Liver (tissue), 9 donors: Measurements from ENCODE around the gene MAPK8IP3. TPM values are rescaled to one million over a fixed set of nuclear protein-coding genes. Genes with fewer than 3 reads are reported as not detected.

ENCODE experiments used
- DNase-seq: peaks from one replicate; pipeline ENCODE4 v3.0.0-alpha.2; 2017; ENCODE audit warnings: low spot score
- H3K27ac ChIP-seq, 2 donors: one replicate each; pipeline ENCODE4 v1.7.0; 2013; ENCODE audit warnings: inconsistent platforms in 2 of 2, low read length in 2 of 2, control low read depth in 1 of 2, low read depth in 1 of 2, mild to moderate bottlenecking in 1 of 2
- H3K27me3 ChIP-seq, 4 donors: one replicate each; pipeline versions ENCODE4 v1.6.1 to v1.7.0; 2013; ENCODE audit warnings: low read length in 3 of 4, inconsistent platforms in 1 of 4, mild to moderate bottlenecking in 1 of 4, moderate library complexity in 1 of 4; ENCODE audit not compliant: control insufficient read depth in 4 of 4, insufficient read depth in 4 of 4
- H3K36me3 ChIP-seq, 4 donors: one replicate each; pipeline versions ENCODE4 v1.6.1 to v1.7.0; 2013; ENCODE audit warnings: low read length in 3 of 4, mild to moderate bottlenecking in 3 of 4, low read depth in 1 of 4, moderate library complexity in 1 of 4; ENCODE audit not compliant: control insufficient read depth in 4 of 4, insufficient read depth in 3 of 4
- H3K4me1 ChIP-seq, 4 donors: one replicate each; pipeline versions ENCODE4 v1.6.1 to v1.7.0; 2013; ENCODE audit warnings: low read length in 3 of 4, mild to moderate bottlenecking in 3 of 4, moderate library complexity in 1 of 4; ENCODE audit not compliant: control insufficient read depth in 4 of 4, insufficient read depth in 4 of 4
- H3K4me3 ChIP-seq, 3 donors: one replicate each; pipeline versions ENCODE4 v1.6.1 to v1.7.0; 2013; ENCODE audit warnings: low read length in 3 of 3, control low read depth in 1 of 3, low read depth in 1 of 3, mild to moderate bottlenecking in 1 of 3
- H3K9ac ChIP-seq, 2 donors: one replicate each; pipeline ENCODE4 v1.7.0; 2013; ENCODE audit warnings: low read length in 2 of 2, mild to moderate bottlenecking in 2 of 2, moderate library complexity in 2 of 2, control low read depth in 1 of 2, low read depth in 1 of 2
- H3K9me3 ChIP-seq, 4 donors: one replicate each; pipeline versions ENCODE4 v1.6.1 to v1.7.0; 2013; ENCODE audit warnings: low read length in 3 of 4; ENCODE audit not compliant: control insufficient read depth in 4 of 4
- EGR1 ChIP-seq, 2 donors: IDR thresholded peaks; 2 replicates each; pipeline ENCODE4 v1.6.1; 2016 to 2018; ENCODE audit warnings: antibody characterized with exemption in 2 of 2, low read depth in 2 of 2
- FOXA1 ChIP-seq: IDR thresholded peaks from 2 replicates; pipeline ENCODE4 v1.6.1; 2016; ENCODE audit warnings: antibody characterized with exemption
- FOXA2 ChIP-seq: IDR thresholded peaks from 2 replicates; pipeline ENCODE4 v1.6.1; 2016; ENCODE audit warnings: antibody characterized with exemption
- GABPA ChIP-seq, 2 donors: IDR thresholded peaks in 1 of 2; conservative IDR thresholded peaks in 1 of 2; 2 replicates each; pipeline ENCODE4 v1.6.1; 2016; ENCODE audit warnings: antibody characterized with exemption in 2 of 2, mild to moderate bottlenecking in 1 of 2, moderate library complexity in 1 of 2
- HNF4A ChIP-seq, 2 donors: conservative IDR thresholded peaks; 2 replicates each; pipeline ENCODE4 v1.6.1; 2016; ENCODE audit warnings: antibody characterized with exemption in 2 of 2, mild to moderate bottlenecking in 2 of 2
- HNF4G ChIP-seq: IDR thresholded peaks from 2 replicates; pipeline ENCODE4 v1.6.1; 2016; ENCODE audit warnings: antibody characterized with exemption
- JUND ChIP-seq, 2 donors: IDR thresholded peaks; 2 replicates each; pipeline ENCODE4 v1.6.1; 2016; ENCODE audit warnings: antibody characterized with exemption in 2 of 2
- NR2F2 ChIP-seq: IDR thresholded peaks from 2 replicates; pipeline ENCODE4 v1.6.1; 2016; ENCODE audit warnings: antibody characterized with exemption
- RAD21 ChIP-seq, 2 donors: IDR thresholded peaks; 2 replicates each; pipeline ENCODE4 v1.6.1; 2016; ENCODE audit warnings: antibody characterized with exemption in 2 of 2, mild to moderate bottlenecking in 2 of 2
- RXRA ChIP-seq, 2 donors: IDR thresholded peaks; 2 replicates each; pipeline ENCODE4 v1.6.1; 2017 to 2018; ENCODE audit warnings: antibody characterized with exemption in 2 of 2, mild to moderate bottlenecking in 1 of 2
- SP1 ChIP-seq: IDR thresholded peaks from 2 replicates; pipeline ENCODE4 v1.6.1; 2018; ENCODE audit warnings: antibody characterized with exemption, mild to moderate bottlenecking
- TAF1 ChIP-seq: conservative IDR thresholded peaks from 2 replicates; pipeline ENCODE4 v1.6.1; 2016; ENCODE audit warnings: antibody characterized with exemption, mild to moderate bottlenecking
- YY1 ChIP-seq: IDR thresholded peaks from 2 replicates; pipeline ENCODE4 v1.6.1; 2016; ENCODE audit warnings: antibody characterized with exemption, mild to moderate bottlenecking
- WGBS: extraction: QIAGEN DNeasy Blood & Tissue Kit; methylation state at CpG from one replicate; pipeline ENCODE4 v1.1.7; 2013; 5-methylcytosine and 5-hydroxymethylcytosine counted together
- polyA plus RNA-seq, 2 donors: library from polyadenylated mRNA; stranded (reverse) in 1 of 2; unstranded in 1 of 2; fragments of 200-250 nt in 1 of 2; fragments of >200 nt in 1 of 2; fragmentation: Nextera tagmentation in 1 of 2; extraction: Ambion mirVana in 1 of 2; gene quantifications; one replicate each; pipeline versions ENCODE4 v1.2.1 to v1.2.3, GENCODE V29; 2013 to 2015
- total RNA-seq, 2 donors: library from RNA; depleted of rRNA; stranded (reverse); fragments of >200 nt; gene quantifications; one replicate each; pipeline ENCODE4 v1.2.3, GENCODE V29; 2014
- TF ChIP-seq, protein P1 (sequence below): IDR thresholded peaks from 2 replicates; pipeline ENCODE4 v1.6.1; 2016; ENCODE audit warnings: antibody characterized with exemption, mild to moderate bottlenecking
- TF ChIP-seq, protein P2 (sequence below): fragments of 150-350 bp; IDR thresholded peaks from 2 replicates; pipeline ENCODE4 v1.5.1; 2017; ENCODE audit warnings: improper control_type of control experiment, low read depth, low read length; ENCODE audit not compliant: missing input control
- TF ChIP-seq, protein P3 (sequence below): IDR thresholded peaks from 2 replicates; pipeline ENCODE4 v1.6.1; 2016; ENCODE audit warnings: antibody characterized with exemption
- TF ChIP-seq, protein P4 (sequence below): IDR thresholded peaks from 2 replicates; pipeline ENCODE4 v1.6.1; 2016; ENCODE audit warnings: antibody characterized with exemption
- TF ChIP-seq, protein P5 (sequence below): IDR thresholded peaks from 2 replicates; pipeline ENCODE4 v1.6.1; 2016; ENCODE audit warnings: antibody characterized with exemption
- donor health status: healthy.
- donor health status: healthy.
- donor health status: healthy.
- donor health status: healthy.
- donor health status: healthy.

Gene MAPK8IP3
- total and polyA plus RNA-seq, 4 donors = 4.1 to 43.0 (median 9.3) TPM

DNA sequence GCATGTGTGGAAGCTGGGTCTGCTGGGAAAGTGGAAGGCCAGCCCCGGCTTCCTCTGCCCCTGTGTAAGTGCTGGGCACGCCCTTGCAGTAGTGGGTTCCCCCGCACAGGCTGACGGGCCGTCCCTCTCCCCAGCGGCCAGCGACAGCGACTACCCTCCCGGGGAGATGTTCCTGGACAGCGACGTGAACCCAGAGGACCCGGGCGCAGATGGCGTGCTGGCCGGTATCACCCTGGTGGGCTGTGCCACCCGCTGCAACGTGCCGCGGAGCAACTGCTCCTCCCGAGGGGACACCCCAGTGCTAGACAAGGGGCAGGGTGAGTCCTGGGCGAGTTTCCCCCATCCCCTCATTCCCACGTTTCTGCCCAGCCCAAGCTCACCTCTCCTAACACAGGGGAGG lies 59.8 kb downstream of the MAPK8IP3 start:
- no peaks in the 10 kb centered on the region for H3K9me3 ChIP-seq
- DNase-seq = no peak
- H3K27ac ChIP-seq = no peak overlapping the region
- H3K27me3 ChIP-seq = no peaks in the 10 kb centered on the region
- H3K4me3 ChIP-seq = no peak overlapping the region
- peaks cover 0 to 14% (median 6%) of the 10 kb centered on the region in 4 donors for H3K4me1 ChIP-seq
- 94% methylated on average over 22 of the region's 22 CpGs for WGBS
- H3K36me3 ChIP-seq = peaks cover 7 to 56% (median 14%) of the 10 kb centered on the region in 4 donors
- no peak overlapping the region for H3K9ac ChIP-seq
- TF ChIP-seq HNF4A (conservative IDR thresholded peaks at IDR 0.05) (no peak), YY1 (no peak), FOXA1 (no peak), FOXA2 (no peak), EGR1 (IDR thresholded peaks at IDR 0.05; ENCODE audit: low read depth in 2 of 2) (no peak), TAF1 (no peak), RAD21 (IDR thresholded peaks at IDR 0.05) (no peak), HNF4G (no peak), SP1 (no peak), JUND (IDR thresholded peaks at IDR 0.05) (no peak), NR2F2 (no peak), RXRA (IDR thresholded peaks at IDR 0.05) (no peak)
- TF ChIP-seq, protein P1, sequence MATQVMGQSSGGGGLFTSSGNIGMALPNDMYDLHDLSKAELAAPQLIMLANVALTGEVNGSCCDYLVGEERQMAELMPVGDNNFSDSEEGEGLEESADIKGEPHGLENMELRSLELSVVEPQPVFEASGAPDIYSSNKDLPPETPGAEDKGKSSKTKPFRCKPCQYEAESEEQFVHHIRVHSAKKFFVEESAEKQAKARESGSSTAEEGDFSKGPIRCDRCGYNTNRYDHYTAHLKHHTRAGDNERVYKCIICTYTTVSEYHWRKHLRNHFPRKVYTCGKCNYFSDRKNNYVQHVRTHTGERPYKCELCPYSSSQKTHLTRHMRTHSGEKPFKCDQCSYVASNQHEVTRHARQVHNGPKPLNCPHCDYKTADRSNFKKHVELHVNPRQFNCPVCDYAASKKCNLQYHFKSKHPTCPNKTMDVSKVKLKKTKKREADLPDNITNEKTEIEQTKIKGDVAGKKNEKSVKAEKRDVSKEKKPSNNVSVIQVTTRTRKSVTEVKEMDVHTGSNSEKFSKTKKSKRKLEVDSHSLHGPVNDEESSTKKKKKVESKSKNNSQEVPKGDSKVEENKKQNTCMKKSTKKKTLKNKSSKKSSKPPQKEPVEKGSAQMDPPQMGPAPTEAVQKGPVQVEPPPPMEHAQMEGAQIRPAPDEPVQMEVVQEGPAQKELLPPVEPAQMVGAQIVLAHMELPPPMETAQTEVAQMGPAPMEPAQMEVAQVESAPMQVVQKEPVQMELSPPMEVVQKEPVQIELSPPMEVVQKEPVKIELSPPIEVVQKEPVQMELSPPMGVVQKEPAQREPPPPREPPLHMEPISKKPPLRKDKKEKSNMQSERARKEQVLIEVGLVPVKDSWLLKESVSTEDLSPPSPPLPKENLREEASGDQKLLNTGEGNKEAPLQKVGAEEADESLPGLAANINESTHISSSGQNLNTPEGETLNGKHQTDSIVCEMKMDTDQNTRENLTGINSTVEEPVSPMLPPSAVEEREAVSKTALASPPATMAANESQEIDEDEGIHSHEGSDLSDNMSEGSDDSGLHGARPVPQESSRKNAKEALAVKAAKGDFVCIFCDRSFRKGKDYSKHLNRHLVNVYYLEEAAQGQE = no peak
- TF ChIP-seq, protein P2, sequence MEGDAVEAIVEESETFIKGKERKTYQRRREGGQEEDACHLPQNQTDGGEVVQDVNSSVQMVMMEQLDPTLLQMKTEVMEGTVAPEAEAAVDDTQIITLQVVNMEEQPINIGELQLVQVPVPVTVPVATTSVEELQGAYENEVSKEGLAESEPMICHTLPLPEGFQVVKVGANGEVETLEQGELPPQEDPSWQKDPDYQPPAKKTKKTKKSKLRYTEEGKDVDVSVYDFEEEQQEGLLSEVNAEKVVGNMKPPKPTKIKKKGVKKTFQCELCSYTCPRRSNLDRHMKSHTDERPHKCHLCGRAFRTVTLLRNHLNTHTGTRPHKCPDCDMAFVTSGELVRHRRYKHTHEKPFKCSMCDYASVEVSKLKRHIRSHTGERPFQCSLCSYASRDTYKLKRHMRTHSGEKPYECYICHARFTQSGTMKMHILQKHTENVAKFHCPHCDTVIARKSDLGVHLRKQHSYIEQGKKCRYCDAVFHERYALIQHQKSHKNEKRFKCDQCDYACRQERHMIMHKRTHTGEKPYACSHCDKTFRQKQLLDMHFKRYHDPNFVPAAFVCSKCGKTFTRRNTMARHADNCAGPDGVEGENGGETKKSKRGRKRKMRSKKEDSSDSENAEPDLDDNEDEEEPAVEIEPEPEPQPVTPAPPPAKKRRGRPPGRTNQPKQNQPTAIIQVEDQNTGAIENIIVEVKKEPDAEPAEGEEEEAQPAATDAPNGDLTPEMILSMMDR = no peak
- TF ChIP-seq, protein P3, sequence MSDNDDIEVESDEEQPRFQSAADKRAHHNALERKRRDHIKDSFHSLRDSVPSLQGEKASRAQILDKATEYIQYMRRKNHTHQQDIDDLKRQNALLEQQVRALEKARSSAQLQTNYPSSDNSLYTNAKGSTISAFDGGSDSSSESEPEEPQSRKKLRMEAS = no peak
- TF ChIP-seq, protein P4, sequence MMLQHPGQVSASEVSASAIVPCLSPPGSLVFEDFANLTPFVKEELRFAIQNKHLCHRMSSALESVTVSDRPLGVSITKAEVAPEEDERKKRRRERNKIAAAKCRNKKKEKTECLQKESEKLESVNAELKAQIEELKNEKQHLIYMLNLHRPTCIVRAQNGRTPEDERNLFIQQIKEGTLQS = no peak
- TF ChIP-seq, protein P5, sequence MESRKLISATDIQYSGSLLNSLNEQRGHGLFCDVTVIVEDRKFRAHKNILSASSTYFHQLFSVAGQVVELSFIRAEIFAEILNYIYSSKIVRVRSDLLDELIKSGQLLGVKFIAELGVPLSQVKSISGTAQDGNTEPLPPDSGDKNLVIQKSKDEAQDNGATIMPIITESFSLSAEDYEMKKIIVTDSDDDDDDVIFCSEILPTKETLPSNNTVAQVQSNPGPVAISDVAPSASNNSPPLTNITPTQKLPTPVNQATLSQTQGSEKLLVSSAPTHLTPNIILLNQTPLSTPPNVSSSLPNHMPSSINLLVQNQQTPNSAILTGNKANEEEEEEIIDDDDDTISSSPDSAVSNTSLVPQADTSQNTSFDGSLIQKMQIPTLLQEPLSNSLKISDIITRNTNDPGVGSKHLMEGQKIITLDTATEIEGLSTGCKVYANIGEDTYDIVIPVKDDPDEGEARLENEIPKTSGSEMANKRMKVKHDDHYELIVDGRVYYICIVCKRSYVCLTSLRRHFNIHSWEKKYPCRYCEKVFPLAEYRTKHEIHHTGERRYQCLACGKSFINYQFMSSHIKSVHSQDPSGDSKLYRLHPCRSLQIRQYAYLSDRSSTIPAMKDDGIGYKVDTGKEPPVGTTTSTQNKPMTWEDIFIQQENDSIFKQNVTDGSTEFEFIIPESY = no peak

DNA sequence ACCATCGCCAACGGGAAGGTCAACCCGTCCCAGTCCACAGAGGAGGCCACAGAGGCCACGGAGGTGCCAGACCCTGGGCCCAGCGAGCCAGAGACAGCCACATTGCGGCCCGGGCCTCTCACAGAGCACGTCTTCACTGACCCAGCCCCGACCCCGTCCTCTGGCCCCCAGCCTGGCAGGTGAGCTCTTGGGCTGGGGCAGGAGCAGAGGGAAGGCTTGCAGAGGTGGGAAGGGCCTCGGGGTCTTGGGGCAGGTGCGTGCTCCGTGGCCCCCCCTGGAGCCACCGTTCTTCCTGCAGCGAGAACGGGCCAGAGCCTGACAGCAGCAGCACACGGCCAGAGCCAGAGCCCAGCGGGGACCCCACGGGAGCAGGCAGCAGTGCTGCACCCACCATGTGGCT lies 60.2 kb downstream of the MAPK8IP3 start:
- Histone ChIP-seq H3K36me3 (peaks cover 7 to 52% (median 14%) of the 10 kb centered on the region in 4 donors), H3K9me3 (no peaks in the 10 kb centered on the region), H3K27ac (no peak overlapping the region), H3K9ac (no peak overlapping the region), H3K4me3 (no peak overlapping the region), H3K27me3 (no peaks in the 10 kb centered on the region), H3K4me1 (peaks cover 0 to 14% (median 6%) of the 10 kb centered on the region in 4 donors)
- 96% methylated on average over 19 of the region's 19 CpGs for WGBS
- DNase-seq = no peak
- TF ChIP-seq RXRA (IDR thresholded peaks at IDR 0.05) (no peak), HNF4A (conservative IDR thresholded peaks at IDR 0.05) (no peak), TAF1 (no peak), YY1 (no peak), GABPA (IDR thresholded peaks at IDR 0.05 in 1 of 2, conservative IDR thresholded peaks at IDR 0.05 in 1 of 2) (no peak), RAD21 (IDR thresholded peaks at IDR 0.05) (no peak), FOXA2 (no peak), HNF4G (no peak)
- TF ChIP-seq, protein P5 = no peak
- TF ChIP-seq, protein P1 = no peak
- TF ChIP-seq, protein P3 = no peak
